Spinal cord (tissue), 10 donors: ENCODE data around the gene ABCB11. TPM values are rescaled to one million over a fixed set of nuclear protein-coding genes. Genes with fewer than 3 reads are reported as not detected.
A peak's percentile ranks its signal among the peaks of the same experiment; 100 is the strongest.

ENCODE experiments used
- DNase-seq, 6 donors: peaks; one replicate each; pipeline versions ENCODE4 v3.0.0 to v3.0.0-alpha.2; 2013 to 2015; ENCODE audit warnings: low spot score in 6 of 6, low read depth in 4 of 6
- H3K27ac ChIP-seq: one replicate; pipeline ENCODE4 v1.5.1; 2013; ENCODE audit warnings: low read depth, low read length, control low read depth
- H3K27me3 ChIP-seq: one replicate; pipeline ENCODE4 v1.6.1; 2013; ENCODE audit warnings: low read length; ENCODE audit not compliant: control insufficient read depth, insufficient read depth
- H3K36me3 ChIP-seq: one replicate; pipeline ENCODE4 v1.6.1; 2013; ENCODE audit warnings: low read length; ENCODE audit not compliant: control insufficient read depth, insufficient read depth
- H3K4me1 ChIP-seq: one replicate; pipeline ENCODE4 v1.6.1; 2013; ENCODE audit warnings: low read length; ENCODE audit not compliant: control insufficient read depth, insufficient read depth
- H3K4me3 ChIP-seq: one replicate; pipeline ENCODE4 v1.5.1; 2013; ENCODE audit warnings: low read depth, low read length, control low read depth
- H3K9me3 ChIP-seq: one replicate; pipeline ENCODE4 v1.6.1; 2013; ENCODE audit warnings: low read length; ENCODE audit not compliant: control insufficient read depth, insufficient read depth
- WGBS: methylation state at CpG from one replicate; pipeline ENCODE4 v1.1.5; 2013; ENCODE audit warnings: missing lambda C conversion rate; ENCODE audit not compliant: insufficient coverage; 5-methylcytosine and 5-hydroxymethylcytosine counted together
- polyA plus RNA-seq, 2 donors: library from polyadenylated mRNA; unstranded; fragments of 120-200 nt; gene quantifications; one replicate each; pipeline ENCODE4 v1.2.1, GENCODE V29; 2013; ENCODE audit not compliant: insufficient read length in 2 of 2
- total RNA-seq, 2 donors: library from RNA; depleted of rRNA in 1 of 2; stranded (reverse); fragments of 120-200 nt in 1 of 2; fragments of >200 nt in 1 of 2; gene quantifications; one replicate each; pipeline versions ENCODE4 v1.2.3 to v1.2.4, GENCODE V29; 2013 to 2014
- donor health status: healthy.

Gene ABCB11
- total and polyA plus RNA-seq, 4 donors: 0.19 to 0.66 (median 0.25) TPM

- no peaks in the 10 kb centered on the region for H3K9me3 ChIP-seq
- H3K36me3 ChIP-seq: no peaks in the 10 kb centered on the region
- H3K4me3 ChIP-seq: no peak overlapping the region
- DNase-seq: no peak
- H3K4me1 ChIP-seq: no peaks in the 10 kb centered on the region
- no peaks in the 10 kb centered on the region for H3K27me3 ChIP-seq
- 85% methylated on average over 2 of the region's 3 CpGs for WGBS
- no peak overlapping the region for H3K27ac ChIP-seq
Measured at GRCh38 chr2:168928113-168928831, 102.9 kb downstream of the ABCB11 start.

DNA sequence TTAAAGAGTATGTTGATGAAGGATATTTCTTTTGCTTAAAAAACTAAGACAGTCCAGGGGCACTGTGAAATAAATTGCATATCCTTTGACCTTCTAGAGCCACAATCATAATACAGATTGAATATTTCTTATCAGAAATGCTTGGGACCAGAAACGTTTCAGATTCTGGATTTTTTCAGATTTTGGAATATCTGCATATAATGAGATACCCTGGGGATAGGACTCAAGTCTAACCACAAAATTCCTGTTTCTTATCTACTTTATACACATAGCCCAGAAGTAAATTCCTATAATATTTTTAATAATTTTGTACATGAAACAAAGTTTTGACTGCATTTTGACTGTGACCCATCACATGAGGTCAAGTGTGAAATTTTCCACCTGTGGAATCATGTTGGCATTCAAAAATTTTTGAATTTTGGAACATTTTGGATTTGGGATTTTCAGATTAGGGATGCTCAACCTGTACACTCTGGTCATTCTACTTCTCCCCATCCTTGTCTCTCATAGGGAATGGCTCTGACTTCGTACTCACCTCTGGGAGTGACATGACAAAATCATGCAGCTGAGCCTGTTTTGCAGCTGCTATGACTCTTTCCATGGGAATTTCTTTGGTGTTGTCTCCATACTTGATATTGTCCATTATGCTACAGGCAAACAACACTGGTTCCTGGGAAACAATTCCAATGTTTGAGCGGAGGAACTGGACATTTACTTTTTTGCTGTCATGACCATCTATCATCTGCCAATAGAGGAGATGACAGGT is 104.3 kb downstream of the ABCB11 start:
- no peak overlapping the region for H3K4me3 ChIP-seq
- no peaks in the 10 kb centered on the region for H3K4me1 ChIP-seq
- no CpG with 5 or more reads among the region's 3 CpGs for WGBS
- H3K27ac ChIP-seq: no peak overlapping the region
- no peaks in the 10 kb centered on the region for H3K9me3 ChIP-seq
- no peaks in the 10 kb centered on the region for H3K27me3 ChIP-seq
- no peak for DNase-seq
- H3K36me3 ChIP-seq: no peaks in the 10 kb centered on the region

DNA sequence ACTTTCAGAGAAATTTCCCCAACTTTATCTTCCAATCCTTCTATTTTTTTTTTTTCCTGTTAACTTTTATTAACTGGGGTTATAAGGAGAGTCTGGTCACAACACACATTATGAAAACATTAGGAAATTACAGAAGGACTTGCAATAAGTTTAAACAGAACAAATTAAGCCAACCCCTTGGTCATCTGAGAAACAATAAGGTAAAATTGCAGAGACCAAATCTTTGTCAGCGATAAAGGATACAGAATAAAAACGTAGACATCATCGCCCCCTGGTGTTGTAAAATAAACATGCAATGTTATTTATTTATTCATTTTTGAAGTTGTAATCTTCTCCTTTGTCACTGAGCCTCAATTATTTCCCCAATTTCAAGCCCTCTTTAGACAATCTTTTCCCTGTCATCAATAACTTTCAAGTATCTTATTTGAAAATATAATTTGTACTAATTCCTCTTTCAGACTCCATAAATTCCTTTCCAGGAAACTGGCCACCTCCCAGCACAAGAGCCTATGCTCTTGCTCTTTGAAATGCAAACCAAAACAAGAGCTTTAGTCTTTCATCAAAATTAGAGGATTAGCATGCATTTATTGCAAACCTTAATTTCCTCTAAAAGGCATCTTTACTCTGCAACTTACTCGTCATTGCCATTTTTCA is 110.5 kb downstream of the ABCB11 start:
- Histone ChIP-seq H3K36me3 (no peaks in the 10 kb centered on the region), H3K9me3 (no peaks in the 10 kb centered on the region), H3K27me3 (no peaks in the 10 kb centered on the region), H3K27ac (no peak overlapping the region), H3K4me3 (no peak overlapping the region), H3K4me1 (no peaks in the 10 kb centered on the region)
- peak in 1 of 6 donors; percentile 41 for DNase-seq
- WGBS: no CpG with 5 or more reads among the region's 4 CpGs

- Histone ChIP-seq H3K27ac (no peak overlapping the region), H3K9me3 (no peaks in the 10 kb centered on the region), H3K4me1 (peaks cover 8% of the 10 kb centered on the region), H3K4me3 (no peak overlapping the region), H3K27me3 (peaks cover 2% of the 10 kb centered on the region), H3K36me3 (no peaks in the 10 kb centered on the region)
- WGBS: no CpG with 5 or more reads among the region's 4 CpGs
- peak in 2 of 6 donors; percentile 65 to 88 for DNase-seq
Measured at GRCh38 chr2:168916331-168916675, 114.8 kb downstream of the ABCB11 start.

DNA sequence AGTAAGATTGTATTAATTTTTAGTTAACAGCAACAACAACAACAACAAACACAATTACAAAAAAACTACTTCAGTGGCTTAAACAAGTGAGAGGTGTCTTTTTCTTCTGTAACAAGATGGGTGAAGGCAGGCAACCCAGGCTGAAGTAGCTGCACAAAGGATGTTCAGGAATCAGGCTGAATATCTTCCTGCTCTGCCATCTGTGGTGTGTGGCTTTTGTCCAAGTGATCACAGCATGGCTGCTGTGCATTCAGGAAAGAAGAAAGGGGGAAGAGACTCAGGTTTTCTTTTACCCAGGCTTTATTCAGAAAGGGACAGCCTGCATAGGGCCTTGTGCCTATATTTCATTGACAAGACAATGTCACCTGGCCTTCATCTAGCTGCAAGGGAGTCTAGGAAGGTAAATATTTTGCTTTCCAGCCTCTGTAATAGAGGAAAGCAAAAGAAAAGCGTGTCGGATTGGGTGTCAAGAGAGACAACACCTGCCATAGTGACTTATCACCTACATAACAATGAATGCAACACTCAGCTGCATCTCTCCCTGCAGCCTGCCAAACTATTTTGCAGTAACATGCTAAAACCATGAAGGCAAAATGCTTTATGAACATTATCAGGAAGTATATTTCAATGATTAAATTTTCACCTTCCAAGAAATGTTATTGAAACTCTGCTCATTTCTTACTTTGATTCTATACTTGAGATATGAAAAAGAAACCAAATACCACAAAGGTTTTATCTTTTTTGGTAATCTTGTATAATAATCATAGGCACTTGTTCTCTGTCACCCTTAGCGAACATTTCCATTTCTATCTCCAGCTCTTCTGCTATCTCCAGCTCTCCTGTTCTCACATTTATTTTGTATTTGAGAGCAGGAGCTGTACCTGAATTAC is 115.4 kb downstream of the ABCB11 start:
- peaks cover 2% of the 10 kb centered on the region for H3K27me3 ChIP-seq
- H3K36me3 ChIP-seq: no peaks in the 10 kb centered on the region
- DNase-seq: peak in 2 of 6 donors; percentile 84 to 89
- H3K4me1 ChIP-seq: peaks cover 8% of the 10 kb centered on the region
- no CpG with 5 or more reads among the region's 3 CpGs for WGBS
- H3K27ac ChIP-seq: no peak overlapping the region
- no peak overlapping the region for H3K4me3 ChIP-seq
- H3K9me3 ChIP-seq: no peaks in the 10 kb centered on the region

- Histone ChIP-seq H3K4me3 (no peak overlapping the region), H3K4me1 (peaks cover 8% of the 10 kb centered on the region), H3K9me3 (no peaks in the 10 kb centered on the region), H3K27ac (no peak overlapping the region), H3K27me3 (peaks cover 2% of the 10 kb centered on the region), H3K36me3 (no peaks in the 10 kb centered on the region)
- peak in 1 of 6 donors; percentile 7 for DNase-seq
- 56% methylated on average over 2 of the region's 4 CpGs for WGBS
Measured at GRCh38 chr2:168913495-168913894, 117.6 kb downstream of the ABCB11 start.

DNA sequence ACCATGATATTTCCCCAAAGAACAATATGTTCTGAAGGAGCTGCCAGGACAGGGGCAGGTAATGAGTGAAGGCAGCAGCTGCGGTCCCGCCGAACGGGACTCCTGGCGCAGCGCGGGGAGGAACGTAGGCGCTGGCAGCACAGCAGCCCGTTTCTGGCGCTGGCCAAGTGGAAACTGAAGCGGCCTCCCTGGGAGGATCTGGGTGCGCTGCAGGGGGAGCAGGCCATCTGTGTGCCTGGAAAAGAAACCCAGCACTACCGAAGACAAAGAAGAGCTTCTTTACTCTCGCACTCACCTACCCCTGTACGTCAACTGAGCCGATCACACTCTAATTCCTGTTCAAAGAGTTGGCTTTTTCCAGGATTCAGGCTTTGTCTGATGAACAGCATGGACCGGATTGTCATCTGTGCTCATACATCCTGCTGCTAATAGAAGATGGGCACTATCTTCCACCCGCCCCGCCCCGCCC is 118.2 kb downstream of the ABCB11 start:
- Histone ChIP-seq H3K9me3 (no peaks in the 10 kb centered on the region), H3K4me3 (peak overlapping the region; percentile 21), H3K27ac (no peak overlapping the region), H3K36me3 (no peaks in the 10 kb centered on the region), H3K4me1 (peaks cover 8% of the 10 kb centered on the region), H3K27me3 (peaks cover 2% of the 10 kb centered on the region)
- 11% methylated on average over 18 of the region's 21 CpGs for WGBS
- DNase-seq: peak in 2 of 6 donors; percentile 87 to 90

DNA sequence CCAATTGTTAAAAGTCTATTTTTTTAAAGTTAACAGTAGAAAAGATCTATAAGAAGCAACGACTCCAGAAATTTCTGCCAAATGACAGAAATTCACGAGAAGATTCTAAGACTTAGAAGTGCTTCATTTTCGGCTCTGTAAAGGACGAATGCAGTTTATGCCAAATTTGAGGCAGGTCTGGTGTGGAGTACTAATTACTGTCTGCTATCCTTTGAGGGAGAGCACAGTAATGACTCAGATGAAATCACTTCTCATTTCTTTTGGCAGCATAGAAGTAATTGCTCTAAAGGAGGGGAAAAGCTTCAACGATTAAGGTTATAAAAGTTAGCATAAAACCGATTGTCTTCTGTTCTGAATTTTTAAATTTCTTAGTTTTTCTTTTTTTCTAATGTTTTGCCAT is 118.7 kb downstream of the ABCB11 start:
- 32% methylated on average over 4 of the region's 6 CpGs for WGBS
- H3K27me3 ChIP-seq: peaks cover 2% of the 10 kb centered on the region
- H3K36me3 ChIP-seq: no peaks in the 10 kb centered on the region
- no peak overlapping the region for H3K27ac ChIP-seq
- H3K4me3 ChIP-seq: peak overlapping the region; percentile 21
- DNase-seq: peak in 2 of 6 donors; percentile 55 to 83
- H3K4me1 ChIP-seq: peaks cover 8% of the 10 kb centered on the region
- H3K9me3 ChIP-seq: no peaks in the 10 kb centered on the region

DNA sequence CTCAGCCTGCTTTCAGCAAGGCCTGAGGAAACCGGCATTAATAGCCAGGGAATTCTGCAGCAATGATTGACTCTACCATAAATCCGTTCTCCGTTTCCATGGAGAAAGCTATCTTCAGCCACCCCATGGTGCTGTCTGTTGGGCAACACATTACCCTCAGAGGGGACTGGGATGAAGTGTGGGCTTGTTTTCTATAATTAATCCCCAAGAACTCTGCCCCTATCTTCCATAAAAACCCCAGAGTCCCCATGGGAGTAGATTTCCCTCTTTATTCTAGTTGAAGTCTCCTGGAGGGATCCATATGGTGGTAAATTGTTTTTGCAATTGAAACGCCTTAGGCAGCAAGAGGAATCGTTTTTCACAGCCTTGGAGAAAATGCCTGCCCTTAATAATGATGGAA is 120.8 kb downstream of the ABCB11 start:
- DNase-seq: peak in 1 of 6 donors; percentile 89
- Histone ChIP-seq H3K27me3 (peaks cover 2% of the 10 kb centered on the region), H3K9me3 (no peaks in the 10 kb centered on the region), H3K4me3 (no peak overlapping the region), H3K27ac (no peak overlapping the region), H3K36me3 (no peaks in the 10 kb centered on the region), H3K4me1 (peaks cover 8% of the 10 kb centered on the region)
- no CpG with 5 or more reads among the region's 5 CpGs for WGBS
